NCI-H345 treated with DMSO at 0.1 percent for 48 hours (cell line): ENCODE data around the gene CACNA2D4.

Source experiments
- DNase-seq: peaks from one replicate; lab custom pipeline; 2025; ENCODE audit not compliant: unreplicated experiment; lab: John Stamatoyannopoulos, UW

The CACNA2D4 gene

GRCh38 chr12:1758887-1759286 is 159.6 kb downstream of the CACNA2D4 start:
- DNase-seq = no peak

DNA sequence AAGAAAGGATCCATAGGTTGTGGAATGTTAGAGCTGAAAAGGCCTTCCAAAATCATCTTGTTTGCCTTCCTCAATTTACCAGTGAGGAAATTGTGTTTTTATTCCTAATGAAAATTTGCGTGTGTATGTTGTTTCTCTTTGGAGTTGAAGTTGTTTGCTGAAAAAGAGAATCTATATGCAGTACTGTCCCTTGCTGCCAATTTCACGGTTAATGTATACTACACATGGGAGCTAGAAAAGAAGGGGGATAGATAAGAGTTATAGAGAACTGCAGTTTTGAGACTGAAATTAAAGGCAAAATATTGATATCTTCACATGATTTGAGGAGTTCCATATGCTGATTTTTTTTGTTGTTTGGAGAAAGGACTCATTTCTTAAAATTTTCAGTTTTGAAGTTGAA is 160.1 kb downstream of the CACNA2D4 start:
- DNase-seq = no peak

DNA sequence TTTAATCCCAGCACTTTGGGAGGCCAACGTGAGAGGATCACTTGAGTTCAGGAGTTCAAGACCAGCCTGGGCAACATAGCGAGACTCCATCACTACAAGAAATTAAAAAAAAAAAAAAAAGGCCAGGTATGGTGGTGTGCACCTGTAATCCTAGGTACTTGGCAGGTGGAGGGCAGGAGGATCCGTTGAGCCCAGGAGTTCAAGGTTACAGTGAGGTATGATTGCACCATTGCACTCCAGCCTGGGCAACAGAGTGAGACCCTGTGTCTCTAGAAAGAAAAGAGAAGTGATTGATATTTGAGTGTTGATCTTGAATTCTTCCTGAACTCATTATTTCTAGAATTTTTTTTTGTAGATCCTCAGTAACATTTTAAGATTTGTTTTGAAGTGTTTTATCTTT is 168.2 kb downstream of the CACNA2D4 start:
- no peak for DNase-seq

GRCh38 chr12:1749019-1749418 is 169.4 kb downstream of the CACNA2D4 start:
- no peak for DNase-seq

- no peak for DNase-seq
Observed at GRCh38 chr12:1747609-1748008, 170.8 kb downstream of the CACNA2D4 start.

DNA sequence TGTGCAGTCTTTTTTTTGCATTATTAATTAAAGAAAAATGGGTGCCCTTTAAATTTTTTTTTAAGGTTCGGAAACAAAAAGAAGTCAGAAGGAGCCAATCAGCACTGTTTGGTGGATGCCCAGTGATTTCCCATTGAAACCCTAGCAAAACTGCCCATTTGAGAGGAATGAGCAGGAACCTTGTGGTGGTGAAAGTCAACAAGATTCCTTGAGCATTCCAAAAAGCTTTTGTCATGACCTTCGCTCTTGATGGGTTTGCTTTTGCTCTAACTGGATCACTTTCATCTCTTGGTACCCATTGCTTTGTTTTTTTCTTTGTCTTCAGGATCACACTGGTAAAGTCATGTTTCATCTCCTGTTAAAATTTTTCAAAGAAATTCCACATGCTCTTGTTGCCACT is 173.5 kb downstream of the CACNA2D4 start:
- no peak for DNase-seq
